SK-N-DZ (cell line): Measurements from ENCODE around the gene DRAM2.
"Not testable (repeated sequence)": the region's sequence is repeated elsewhere in the genome, so short reads cannot be mapped to it uniquely, and the experiment has no call there.

ENCODE experiments used
- DNase-seq: peaks from one replicate; pipeline ENCODE4 v3.0.0-alpha.2; 2015; ENCODE audit warnings: low spot score

The DRAM2 gene

DNA sequence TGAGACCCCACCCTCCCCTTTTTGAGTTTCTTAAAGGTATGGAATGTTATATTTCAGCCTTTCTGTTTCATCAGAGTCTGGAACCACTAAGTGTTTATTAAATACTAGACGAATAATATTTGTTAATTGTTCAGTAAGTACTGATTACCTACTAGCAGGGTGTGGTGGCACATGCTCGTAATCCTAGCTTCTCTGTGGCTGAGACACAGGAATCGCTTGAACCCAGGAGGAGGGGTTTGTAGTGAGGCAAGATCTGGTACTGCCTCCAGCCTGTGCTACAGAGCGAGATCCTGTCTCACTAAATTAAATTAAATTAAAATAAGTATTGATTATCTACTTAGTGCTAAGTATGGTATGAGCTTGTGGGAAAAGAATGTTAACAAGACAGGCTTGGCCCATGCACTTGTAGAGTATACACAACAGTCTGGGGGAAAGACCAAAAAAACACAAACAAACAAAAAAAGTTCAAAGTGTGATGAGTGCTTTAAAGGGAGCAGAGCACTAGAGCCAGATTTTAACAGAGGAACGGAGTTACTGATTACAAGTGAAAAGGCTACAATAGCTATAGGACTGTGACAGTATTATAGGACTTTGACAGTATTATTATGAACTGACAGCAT lies 2.6 kb upstream of the DRAM2 start:
- peak; percentile 19 for DNase-seq

- no peak for DNase-seq
These were observed 1.6 kb upstream of the DRAM2 start for GRCh38 chr1:111141245-111142220.

GRCh38 chr1:111140680-111140967 lies 731 bp upstream of the DRAM2 start:
- no peak for DNase-seq

- DNase-seq: peak; percentile 79
These were observed 453 bp downstream of the DRAM2 start for GRCh38 chr1:111139324-111139955.

- no peak for DNase-seq
These were observed 6.0 kb downstream of the DRAM2 start for GRCh38 chr1:111133866-111134265.

- no peak for DNase-seq
These were observed 8.2 kb downstream of the DRAM2 start for GRCh38 chr1:111131693-111132092.

GRCh38 chr1:111129376-111129775 lies 10.5 kb downstream of the DRAM2 start:
- no peak for DNase-seq

- DNase-seq: no peak
These were observed 11.8 kb downstream of the DRAM2 start for GRCh38 chr1:111127923-111128643.

DNA sequence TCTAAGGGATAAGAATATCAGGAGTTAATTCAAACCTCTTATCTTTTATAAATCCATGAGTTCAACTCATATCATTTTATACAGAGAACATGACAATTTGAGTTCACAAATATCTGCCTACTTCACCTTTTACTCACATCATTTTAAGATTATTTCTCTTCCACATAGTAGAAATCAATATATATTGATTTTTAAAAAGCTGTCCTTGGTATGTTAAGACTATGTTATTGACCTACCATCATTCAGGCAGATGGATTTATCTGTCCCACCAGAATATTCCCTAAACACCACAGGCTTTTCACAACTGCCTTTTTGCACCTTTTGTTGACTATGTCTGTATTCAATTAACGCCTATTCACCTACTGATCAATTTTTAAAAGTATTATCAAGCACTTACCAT lies 13.5 kb downstream of the DRAM2 start:
- no peak for DNase-seq

- no peak for DNase-seq
These were observed 23.4 kb downstream of the DRAM2 start for GRCh38 chr1:111116496-111116895.

DNA sequence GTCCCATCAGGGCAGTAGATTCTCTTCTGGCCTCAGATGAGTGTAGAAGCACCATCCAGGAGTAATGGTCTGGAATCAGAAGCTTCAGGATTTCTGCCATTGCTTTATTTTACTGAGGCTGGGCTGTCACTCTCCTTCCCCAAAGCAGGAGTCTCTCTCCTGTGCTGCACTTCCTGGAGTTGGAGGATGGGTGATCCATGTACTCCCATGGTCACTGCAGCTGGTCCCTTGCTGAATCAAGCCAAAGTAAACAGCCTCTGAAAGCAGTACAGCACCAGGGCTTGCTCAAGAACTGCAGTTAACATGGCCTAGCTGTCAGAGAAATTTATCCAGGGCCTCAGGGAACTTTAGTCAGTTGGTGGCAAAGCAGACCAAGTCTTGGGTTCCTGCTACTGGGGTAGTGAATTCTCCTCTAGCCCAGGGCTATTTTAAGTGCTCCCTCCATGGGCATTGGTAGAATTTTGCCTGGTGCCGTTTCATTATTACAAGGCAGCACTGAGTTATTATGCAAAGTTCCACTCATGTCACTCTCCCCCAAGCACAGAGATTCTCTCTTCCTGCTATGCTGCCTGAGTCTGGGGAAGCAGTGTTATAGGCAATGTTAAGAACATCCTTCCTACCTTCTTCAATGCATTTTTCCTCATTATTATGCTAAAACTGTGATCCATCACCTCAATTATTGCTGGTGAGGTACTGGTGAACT lies 29.5 kb downstream of the DRAM2 start:
- no peak for DNase-seq

- no peak for DNase-seq
These were observed 34.9 kb downstream of the DRAM2 start for GRCh38 chr1:111104981-111105380.

- DNase-seq: no peak
These were observed 37.8 kb downstream of the DRAM2 start for GRCh38 chr1:111101854-111102642.

- no peak for DNase-seq
These were observed 40.6 kb downstream of the DRAM2 start for GRCh38 chr1:111099289-111099688.

DNA sequence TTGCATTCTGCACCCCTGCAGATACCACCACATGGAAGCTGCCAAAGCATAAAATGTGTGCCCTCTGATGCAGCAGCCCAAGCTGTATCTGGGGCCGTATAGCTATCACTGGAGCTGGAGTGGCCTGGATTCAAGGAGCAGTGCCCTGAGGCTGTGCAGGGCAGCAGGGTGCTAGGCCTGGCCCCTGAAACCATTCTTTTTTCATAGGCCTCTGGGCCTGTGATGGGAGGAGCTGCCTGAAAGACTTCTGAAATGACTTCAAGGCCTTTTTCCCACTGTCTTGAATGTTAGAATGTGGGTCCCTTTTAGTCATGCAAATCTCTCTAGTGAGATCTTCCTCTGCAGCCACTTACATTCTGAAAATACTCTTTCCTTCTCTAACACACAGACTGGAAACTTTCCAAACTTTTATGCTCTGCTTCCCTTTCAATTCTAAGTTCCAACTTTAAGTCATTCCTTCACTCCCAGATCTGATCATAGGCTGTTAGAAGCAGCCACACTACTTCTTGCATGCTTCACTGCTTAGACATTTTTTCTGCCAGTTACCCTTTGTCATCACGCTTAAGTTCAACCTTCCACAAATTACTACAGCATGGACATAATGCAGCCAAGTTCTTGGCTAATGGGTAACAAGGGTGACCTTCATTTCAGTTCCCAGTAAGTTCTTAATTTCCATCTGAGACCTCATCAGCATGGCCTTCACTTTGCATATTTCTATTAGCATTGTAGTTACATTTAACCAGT lies 42.4 kb downstream of the DRAM2 start:
- no peak for DNase-seq

GRCh38 chr1:111095421-111095820 lies 44.5 kb downstream of the DRAM2 start:
- not testable (repeated sequence) for DNase-seq

- DNase-seq: no peak
These were observed 50.3 kb downstream of the DRAM2 start for GRCh38 chr1:111089638-111090037.

DNA sequence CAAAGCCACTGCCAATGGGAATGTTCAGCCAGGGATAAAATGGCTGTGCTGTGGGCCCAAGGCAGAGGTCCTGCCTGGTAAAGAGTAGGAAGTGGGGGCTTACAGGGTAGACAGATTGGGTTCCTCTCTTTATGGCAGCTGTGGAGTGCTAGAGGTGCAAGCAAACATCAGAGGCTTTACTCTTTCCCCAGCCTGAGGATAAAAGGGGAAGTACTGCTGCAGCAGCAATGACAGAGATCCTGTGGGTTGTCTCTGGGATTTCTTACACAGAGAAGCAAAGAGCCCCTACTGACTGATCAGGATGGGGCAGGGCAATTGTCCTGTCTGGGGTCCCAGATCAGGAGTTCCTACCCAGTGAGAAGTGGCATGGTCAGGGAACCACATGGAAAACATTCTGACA lies 54.2 kb downstream of the DRAM2 start:
- no peak for DNase-seq

- DNase-seq: no peak
These were observed 54.9 kb downstream of the DRAM2 start for GRCh38 chr1:111084999-111085398.
